Breast epithelium (tissue), 4 donors: Measurements from ENCODE around the gene EPRS1. TPM values are rescaled to one million over a fixed set of nuclear protein-coding genes. Genes with fewer than 3 reads are reported as not detected.

ENCODE experiments used
- DNase-seq, 2 donors: peaks; one replicate each; pipeline ENCODE4 v3.0.0-alpha.2; 2019; ENCODE audit warnings: low spot score in 2 of 2
- H3K27ac ChIP-seq, 2 donors: fragments of 200-600 bp; sonication (generic) in 1 of 2; one replicate each; pipeline ENCODE4 v1.5.1; 2016 to 2019; ENCODE audit warnings: mild to moderate bottlenecking in 1 of 2
- H3K27me3 ChIP-seq, 2 donors: fragments of 200-600 bp; sonication (generic) in 1 of 2; one replicate each; pipeline versions ENCODE4 v1.5.1 to v1.6.0; 2017 to 2019; ENCODE audit warnings: control low read depth in 1 of 2, mild to moderate bottlenecking in 1 of 2
- H3K36me3 ChIP-seq: fragments of 200-600 bp; one replicate; pipeline ENCODE4 v1.5.1; 2019
- H3K4me1 ChIP-seq, 2 donors: fragments of 200-600 bp; sonication (generic); one replicate each; pipeline ENCODE4 v1.5.1; 2016 to 2019; ENCODE audit warnings: control low read depth in 1 of 2
- H3K4me3 ChIP-seq, 3 donors: fragments of 200-600 bp; sonication (generic); 1 replicate in 2 of 3; 2 replicates in 1 of 3; pipeline ENCODE4 v1.5.1; 2016 to 2019; ENCODE audit warnings: mild to moderate bottlenecking in 3 of 3, moderate library complexity in 2 of 3
- H3K9me3 ChIP-seq, 2 donors: fragments of 200-600 bp; sonication (generic) in 1 of 2; one replicate each; pipeline ENCODE4 v1.5.1; 2016 to 2019; ENCODE audit warnings: control low read depth in 1 of 2
- POLR2A ChIP-seq: fragments of 450-650 bp; IDR thresholded peaks from one replicate; pipeline ENCODE4 v1.6.1; 2016; ENCODE audit warnings: antibody characterized with exemption, mild to moderate bottlenecking, moderate library complexity
- POLR2AphosphoS5 ChIP-seq, 3 donors: sonication (generic); formaldehyde crosslinking; IDR thresholded peaks; one replicate each; pipeline ENCODE4 v1.6.1; 2017; ENCODE audit warnings: antibody characterized with exemption in 3 of 3
- intact Hi-C: fragments of 100-400 bp; cut with DNase I; formaldehyde crosslinking; loops from one replicate; pipeline ENCODE4 v1.15.1; 2023; ENCODE audit warnings: low total_unique reads
- total RNA-seq, 3 donors: library from RNA; depleted of rRNA; stranded (reverse); fragments of >200 nt; gene quantifications; one replicate each; pipeline ENCODE4 v1.1.0, GENCODE V29; 2016
- TF ChIP-seq, protein P1 (sequence below), 3 donors: fragments of 450-650 bp; IDR thresholded peaks; one replicate each; pipeline ENCODE4 v1.5.1; 2016 to 2017; ENCODE audit warnings: antibody characterized with exemption in 3 of 3, mild to moderate bottlenecking in 3 of 3, moderate library complexity in 3 of 3

The EPRS1 gene
- 10 to 100 TPM; 41.3 to 64.8 (median 47.5) TPM for total RNA-seq

DNA sequence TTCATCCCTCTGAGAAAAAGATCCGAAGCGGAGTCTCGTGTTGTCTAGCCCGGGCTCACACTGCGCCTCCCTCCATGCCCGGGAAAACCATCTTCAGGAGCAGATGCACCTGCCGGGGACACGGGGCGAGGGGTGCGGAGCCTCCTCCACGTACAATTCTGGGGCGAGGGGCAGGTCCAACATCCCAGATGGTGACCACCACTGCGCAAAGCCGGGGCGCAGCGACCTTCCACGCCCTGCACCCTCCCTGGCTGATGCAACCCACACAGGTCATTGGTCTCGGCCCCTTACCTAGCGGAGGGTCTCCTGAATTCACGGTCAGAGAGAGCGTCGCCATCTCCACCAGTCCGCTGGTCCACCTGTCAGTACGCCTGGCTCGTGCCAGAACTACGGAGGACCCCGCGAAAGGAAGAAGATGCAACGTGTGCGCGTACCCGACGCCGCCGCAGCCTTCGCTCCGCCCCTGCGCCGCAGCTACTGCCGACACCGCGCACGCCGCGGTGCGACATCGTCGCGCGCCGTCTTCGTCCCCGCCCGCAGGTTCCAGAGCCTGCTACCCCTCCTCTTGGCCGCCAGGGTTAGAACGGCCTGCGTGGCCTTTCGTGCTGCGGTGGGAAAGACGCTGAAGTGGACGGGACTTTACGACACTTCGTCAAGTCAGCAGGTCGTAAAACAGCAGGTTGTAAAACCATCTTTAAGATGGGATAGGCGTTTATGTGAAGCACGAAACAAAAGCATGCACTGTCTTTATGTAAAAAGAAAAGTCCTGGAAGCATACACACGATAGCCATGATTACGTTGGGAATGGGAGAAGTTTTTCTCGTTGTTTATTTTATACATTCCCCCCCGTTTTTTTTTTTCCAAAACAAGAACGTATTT, at the start of gene EPRS1:
Gene EPRS1 (minus strand): TSS at position 454 of the 879 bp plus-strand sequence. CDS start 117 bp downstream, at position 337.
- no peaks in the 10 kb centered on the region for H3K36me3 ChIP-seq
- TF ChIP-seq, protein P1, sequence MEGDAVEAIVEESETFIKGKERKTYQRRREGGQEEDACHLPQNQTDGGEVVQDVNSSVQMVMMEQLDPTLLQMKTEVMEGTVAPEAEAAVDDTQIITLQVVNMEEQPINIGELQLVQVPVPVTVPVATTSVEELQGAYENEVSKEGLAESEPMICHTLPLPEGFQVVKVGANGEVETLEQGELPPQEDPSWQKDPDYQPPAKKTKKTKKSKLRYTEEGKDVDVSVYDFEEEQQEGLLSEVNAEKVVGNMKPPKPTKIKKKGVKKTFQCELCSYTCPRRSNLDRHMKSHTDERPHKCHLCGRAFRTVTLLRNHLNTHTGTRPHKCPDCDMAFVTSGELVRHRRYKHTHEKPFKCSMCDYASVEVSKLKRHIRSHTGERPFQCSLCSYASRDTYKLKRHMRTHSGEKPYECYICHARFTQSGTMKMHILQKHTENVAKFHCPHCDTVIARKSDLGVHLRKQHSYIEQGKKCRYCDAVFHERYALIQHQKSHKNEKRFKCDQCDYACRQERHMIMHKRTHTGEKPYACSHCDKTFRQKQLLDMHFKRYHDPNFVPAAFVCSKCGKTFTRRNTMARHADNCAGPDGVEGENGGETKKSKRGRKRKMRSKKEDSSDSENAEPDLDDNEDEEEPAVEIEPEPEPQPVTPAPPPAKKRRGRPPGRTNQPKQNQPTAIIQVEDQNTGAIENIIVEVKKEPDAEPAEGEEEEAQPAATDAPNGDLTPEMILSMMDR (IDR thresholded peaks at IDR 0.05): peak; percentile 85 to 93 (median 92)
- TF ChIP-seq POLR2A: no peak
- TF ChIP-seq POLR2AphosphoS5 (IDR thresholded peaks at IDR 0.05): peak; percentile 72 to 87 (median 83)
- intact Hi-C loops: no loop called here
- peak within 1 kb of the TSS; percentile 86 to 89 for H3K27ac ChIP-seq
- peak within 1 kb of the TSS; percentile 77 to 93 (median 92) for H3K4me3 ChIP-seq
- H3K9me3 ChIP-seq: no peaks in the 10 kb centered on the region
- no peaks in the 10 kb centered on the region for H3K27me3 ChIP-seq
- peak; percentile 88 to 89 for DNase-seq
- no peaks in the 10 kb centered on the region for H3K4me1 ChIP-seq

DNA sequence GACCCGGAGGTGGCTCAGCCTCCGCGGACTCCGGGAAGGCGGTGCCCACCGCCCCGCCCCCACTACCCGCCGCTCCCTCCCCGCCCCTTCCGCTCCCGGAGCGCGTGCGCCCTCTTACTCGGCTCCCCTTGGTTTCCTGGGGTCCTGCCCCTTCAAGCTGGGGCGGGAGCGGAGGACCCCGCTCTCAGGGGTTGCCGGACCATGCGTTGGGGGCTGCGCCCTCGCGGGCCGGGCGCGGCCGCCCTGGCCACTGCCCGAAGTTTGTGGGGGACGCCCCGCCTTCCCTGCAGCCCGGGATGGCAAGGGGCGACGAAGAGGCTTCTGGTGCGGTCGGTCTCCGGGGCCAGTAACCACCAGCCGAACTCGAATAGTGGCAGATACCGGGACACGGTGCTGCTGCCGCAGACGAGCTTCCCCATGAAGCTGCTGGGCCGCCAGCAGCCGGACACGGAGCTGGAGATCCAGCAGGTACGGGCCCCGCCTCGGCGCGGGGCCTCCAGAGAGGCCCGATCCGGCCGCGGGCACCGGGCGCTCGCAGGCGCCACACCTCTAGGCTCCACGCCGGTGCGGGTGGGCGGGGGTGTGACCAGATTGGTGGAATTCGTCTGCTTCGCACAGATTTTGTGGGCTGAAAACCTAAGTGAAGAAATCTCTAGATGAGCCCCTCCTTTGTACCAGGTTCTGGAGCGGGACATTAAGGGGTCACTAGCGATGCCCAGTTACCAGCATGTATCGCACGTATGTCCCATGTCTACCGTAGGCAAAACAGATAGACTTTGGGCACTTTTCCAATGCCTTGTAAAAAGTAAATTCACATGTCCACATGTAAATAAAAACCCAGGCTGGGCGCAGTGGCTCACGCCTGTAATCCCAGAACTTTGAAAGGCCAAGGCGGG, 48.0 kb upstream of the EPRS1 start, which contains the start of gene IARS2:
Gene IARS2 (plus strand): TSS at position 117 of the 896 bp plus-strand sequence. CDS start 85 bp downstream, at position 202.
- TF ChIP-seq POLR2A (no peak), POLR2AphosphoS5 (IDR thresholded peaks at IDR 0.05) (peak in 2 of 3 donors; percentile 38 to 49)
- TF ChIP-seq, protein P1 (IDR thresholded peaks at IDR 0.05): no peak
- H3K27me3 ChIP-seq: no peaks in the 10 kb centered on the region
- H3K4me3 ChIP-seq: peak within 1 kb of the TSS; percentile 67 to 96 (median 83)
- peak; percentile 78 to 90 for DNase-seq
- peak within 1 kb of the TSS; percentile 70 to 88 for H3K27ac ChIP-seq
- no peaks in the 10 kb centered on the region for H3K36me3 ChIP-seq
- peaks cover 0 to 12% of the 10 kb centered on the region in 2 donors for H3K4me1 ChIP-seq
- no peaks in the 10 kb centered on the region for H3K9me3 ChIP-seq
- intact Hi-C loops: no loop called here

DNA sequence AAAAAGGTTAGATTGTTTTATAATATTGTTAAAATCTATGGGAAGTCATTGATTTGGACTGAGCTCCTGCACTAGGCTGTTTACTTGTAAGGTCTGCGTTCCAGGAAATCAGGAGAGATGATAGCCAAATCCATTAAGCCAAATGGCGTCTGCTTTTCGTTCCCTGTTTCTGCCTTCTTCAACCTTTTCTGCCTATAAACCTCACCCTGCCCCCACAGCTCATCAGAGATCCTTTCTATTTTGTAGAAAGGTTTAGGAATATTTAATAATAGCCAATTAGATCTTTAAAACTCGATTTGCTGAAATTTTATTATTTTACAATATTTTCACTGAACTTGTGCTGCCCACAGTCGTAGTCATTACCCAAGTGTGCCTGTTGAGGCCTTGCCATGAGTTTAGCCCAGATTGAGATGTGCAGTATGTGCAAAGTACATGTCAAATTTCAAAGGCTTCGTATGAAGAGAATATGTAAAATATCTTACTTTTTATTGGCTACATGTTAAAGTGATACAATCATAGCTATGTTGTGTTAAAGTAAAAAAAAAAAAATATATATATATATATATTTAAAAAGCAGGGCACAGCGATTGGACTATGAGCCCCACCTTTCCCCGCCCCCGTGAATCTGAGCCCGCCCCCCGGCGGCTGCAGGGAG, 47.2 kb upstream of the EPRS1 start:
- H3K36me3 ChIP-seq: no peaks in the 10 kb centered on the region
- intact Hi-C loops: no loop called here
- TF ChIP-seq POLR2A (no peak), POLR2AphosphoS5 (IDR thresholded peaks at IDR 0.05) (no peak)
- TF ChIP-seq, protein P1 (IDR thresholded peaks at IDR 0.05): no peak
- peak overlapping the region; percentile 67 to 96 (median 83) for H3K4me3 ChIP-seq
- DNase-seq: no peak
- no peaks in the 10 kb centered on the region for H3K27me3 ChIP-seq
- H3K4me1 ChIP-seq: peaks cover 0 to 12% of the 10 kb centered on the region in 2 donors
- H3K27ac ChIP-seq: peak overlapping the region; percentile 70 to 88
- no peaks in the 10 kb centered on the region for H3K9me3 ChIP-seq

DNA sequence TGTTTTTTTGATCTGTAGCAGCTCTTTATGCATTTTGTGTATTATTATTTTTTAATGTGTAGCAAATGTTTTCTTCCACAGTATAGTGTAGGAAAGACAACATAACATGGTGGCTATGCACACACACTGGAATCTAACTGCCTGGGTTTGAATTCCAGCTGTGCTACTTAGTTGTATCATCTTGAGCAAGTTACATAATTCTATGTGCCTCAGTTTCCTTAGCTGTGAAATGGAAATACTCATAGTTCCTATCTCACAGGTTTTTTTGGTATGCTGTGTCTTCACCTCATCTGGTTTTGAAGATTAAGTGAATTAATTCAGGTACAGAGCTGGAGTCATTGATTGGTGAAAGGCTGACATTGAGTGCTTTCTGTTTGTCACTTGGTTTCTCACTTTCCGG, 46.4 kb upstream of the EPRS1 start:
- no peak for DNase-seq
- intact Hi-C loops: no loop called here
- TF ChIP-seq POLR2A: no peak
- TF ChIP-seq, protein P1 (IDR thresholded peaks at IDR 0.05): no peak

More for the DNA sequence above, 46.4 kb upstream of the EPRS1 start:
- H3K36me3 ChIP-seq: no peaks in the 10 kb centered on the region
- peaks cover 0 to 12% of the 10 kb centered on the region in 2 donors for H3K4me1 ChIP-seq
- no peaks in the 10 kb centered on the region for H3K9me3 ChIP-seq
- no peak overlapping the region for H3K4me3 ChIP-seq
- H3K27me3 ChIP-seq: no peaks in the 10 kb centered on the region
- H3K27ac ChIP-seq: no peak overlapping the region
